GM11168 (cell line): ENCODE data around the gene CTNNBL1.
"Not testable (repeated sequence)": the region's sequence is repeated elsewhere in the genome, so short reads cannot be mapped to it uniquely, and the experiment has no call there.

Experiments
- in situ Hi-C: fragments of 300-500 bp; cut with MboI; formaldehyde crosslinking; loops from one replicate; pipeline ENCODE4 v1.12.0; 2022; ENCODE audit warnings: low sequenced_read_pairs; ENCODE audit not compliant: unreplicated experiment

The CTNNBL1 gene

DNA sequence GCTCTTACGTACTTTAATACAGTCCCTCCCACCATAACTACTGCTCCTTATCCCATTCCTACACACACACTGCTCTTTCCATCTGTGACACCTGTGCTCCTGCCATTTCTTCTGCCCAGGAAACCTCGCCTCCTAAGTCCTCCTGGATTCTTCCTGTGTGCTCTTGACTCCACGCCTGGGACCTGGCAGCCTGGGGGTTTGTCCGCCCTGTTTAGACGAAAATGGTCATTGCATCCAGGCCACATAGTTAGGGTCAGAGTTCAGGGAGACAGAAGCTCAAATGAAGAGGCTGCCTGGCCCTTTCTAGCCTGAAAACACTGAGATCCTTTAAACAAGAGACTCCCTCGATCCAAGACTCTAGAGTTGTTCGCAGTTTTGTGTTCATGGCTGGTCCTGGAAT is 17.4 kb upstream of the CTNNBL1 start:
- in situ Hi-C loops = no loop called here

DNA sequence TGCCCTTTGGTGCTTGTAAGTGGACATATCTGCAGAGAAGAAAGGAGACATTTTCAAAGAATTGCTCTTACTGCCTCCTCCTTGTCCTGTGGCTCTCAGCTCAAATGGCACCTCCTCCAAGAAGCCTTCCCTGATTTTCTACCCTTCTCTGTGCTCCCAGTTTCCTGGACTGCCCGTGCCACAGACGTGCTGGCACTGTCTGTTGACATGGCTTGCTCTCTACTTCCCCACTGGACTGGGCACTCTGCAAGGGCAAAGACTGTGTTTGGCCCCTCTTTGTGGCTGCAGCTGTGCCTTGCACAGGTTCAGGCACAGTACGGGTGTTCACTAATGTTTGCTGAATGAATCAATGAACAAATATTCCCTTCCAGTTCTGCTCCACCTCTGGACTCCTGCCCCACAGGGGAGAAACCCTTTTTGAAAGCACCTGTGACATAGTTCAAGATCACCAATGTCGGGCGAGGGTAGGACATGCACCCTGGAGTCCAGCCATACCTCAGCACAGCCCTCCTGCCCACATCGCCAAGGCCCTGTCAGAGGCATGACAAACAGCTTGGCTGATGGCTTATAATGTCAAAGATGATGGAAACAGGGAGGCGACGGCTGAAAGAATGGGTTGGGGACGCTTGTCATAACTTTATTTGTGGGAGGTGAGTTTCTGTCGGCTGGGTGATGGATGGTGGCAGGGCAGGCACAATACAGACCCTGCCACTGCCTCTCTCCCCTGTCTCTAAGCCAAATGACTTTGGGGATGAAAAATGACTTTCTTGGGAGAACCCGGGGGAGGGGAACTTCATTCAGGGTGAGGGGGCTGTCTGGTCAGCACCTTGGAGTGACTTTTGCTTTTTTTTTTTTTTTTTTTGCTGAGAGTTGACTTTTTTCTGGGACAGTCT is 15.6 kb upstream of the CTNNBL1 start:
- in situ Hi-C loops = no loop called here

- in situ Hi-C loops = not testable (repeated sequence)
Measured at GRCh38 chr20:37679751-37680150, 14.1 kb upstream of the CTNNBL1 start.

GRCh38 chr20:37680420-37680819 is 13.4 kb upstream of the CTNNBL1 start:
- in situ Hi-C loops = no loop called here

- in situ Hi-C loops = no loop called here
Measured at GRCh38 chr20:37681384-37682112, 12.3 kb upstream of the CTNNBL1 start.

- in situ Hi-C loops = not testable (repeated sequence)
Measured at GRCh38 chr20:37683146-37683545, 10.7 kb upstream of the CTNNBL1 start.

DNA sequence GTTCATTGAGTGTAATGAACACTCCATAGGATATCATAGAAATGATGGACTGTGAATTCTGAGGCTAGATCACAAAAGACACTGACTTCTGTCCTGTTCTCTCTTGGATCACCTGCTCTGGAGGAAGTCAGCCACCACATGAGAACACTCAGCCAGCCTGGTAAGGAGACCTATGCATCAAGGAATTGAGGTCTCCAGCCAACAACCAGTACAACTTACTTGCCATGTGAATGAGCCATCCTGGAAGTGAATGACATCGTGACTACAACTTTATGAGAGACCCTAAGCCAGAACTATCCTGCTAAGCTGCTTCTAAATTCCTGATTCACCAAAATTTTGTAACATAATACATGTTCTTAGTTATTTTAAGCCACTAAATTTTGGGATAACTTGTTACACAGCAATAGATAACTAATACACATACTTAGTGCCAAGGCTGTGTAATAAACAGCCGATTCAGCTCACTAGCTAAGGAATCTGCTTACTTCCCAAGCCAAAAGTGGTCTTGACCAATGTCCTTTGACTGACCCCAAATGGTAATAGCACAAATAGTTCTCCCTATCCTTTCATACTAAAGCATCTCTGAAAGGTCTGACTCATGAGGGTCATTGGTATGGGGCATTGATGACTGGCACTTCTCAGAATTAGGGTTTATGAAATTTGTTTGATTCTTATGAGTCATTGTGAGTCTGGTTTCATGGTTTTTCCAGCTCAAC is 6.9 kb upstream of the CTNNBL1 start:
- in situ Hi-C loops = no loop called here

- in situ Hi-C loops = no loop called here
Measured at GRCh38 chr20:37687478-37687805, 6.4 kb upstream of the CTNNBL1 start.

DNA sequence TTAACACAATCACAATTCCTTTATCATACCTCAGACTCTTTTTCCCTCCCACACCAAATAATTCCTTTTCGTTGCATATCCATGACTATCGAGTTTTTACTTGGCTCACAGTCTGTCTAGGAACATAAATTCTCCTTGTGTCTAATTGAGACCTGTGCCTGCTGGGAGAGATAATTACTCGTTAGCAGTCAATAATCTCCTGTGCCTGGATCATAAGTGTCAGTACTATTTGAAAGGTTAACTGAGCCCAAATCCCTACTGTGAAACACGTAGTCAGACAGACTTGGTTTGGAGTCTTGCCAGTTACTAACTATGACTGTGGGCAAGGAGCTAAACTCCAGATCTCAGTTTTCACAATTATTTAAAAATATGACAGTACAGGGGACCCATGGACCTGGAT is 5.7 kb upstream of the CTNNBL1 start:
- in situ Hi-C loops = no loop called here

DNA sequence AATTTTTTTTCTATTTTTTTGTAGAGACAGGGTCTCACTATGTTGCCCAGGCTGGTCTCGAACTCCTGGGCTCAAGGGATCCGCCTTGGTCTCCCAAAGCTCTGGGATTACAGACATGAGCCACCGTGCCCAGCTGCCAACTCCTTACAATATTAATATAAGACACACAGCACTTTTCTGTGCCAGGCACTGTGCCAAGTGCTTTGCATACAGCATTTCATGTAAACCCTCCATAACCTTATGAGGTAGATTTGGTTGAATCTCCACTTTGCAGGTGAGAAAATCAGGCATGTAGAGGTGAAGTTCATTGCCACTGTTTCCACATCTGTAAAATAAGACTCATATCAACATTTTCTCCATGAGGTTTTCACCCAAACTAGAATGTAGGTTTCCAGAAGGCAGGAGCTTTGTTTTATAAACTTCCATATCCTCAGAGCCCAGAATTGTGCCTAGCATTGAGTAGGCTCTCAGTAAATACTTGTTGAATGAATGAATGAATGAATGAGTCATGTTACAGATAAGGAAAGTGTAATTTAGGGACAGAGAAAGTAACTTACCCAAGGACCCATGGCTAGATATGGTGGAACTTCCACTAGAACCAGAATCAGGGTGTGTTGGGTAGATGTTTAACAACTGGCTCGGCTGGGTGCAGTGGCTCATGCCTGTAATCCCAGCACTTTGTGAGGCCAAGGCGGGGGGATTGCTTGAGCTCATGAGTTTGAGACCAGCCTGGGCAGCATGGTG is 3.0 kb upstream of the CTNNBL1 start:
- in situ Hi-C loops = no loop called here

DNA sequence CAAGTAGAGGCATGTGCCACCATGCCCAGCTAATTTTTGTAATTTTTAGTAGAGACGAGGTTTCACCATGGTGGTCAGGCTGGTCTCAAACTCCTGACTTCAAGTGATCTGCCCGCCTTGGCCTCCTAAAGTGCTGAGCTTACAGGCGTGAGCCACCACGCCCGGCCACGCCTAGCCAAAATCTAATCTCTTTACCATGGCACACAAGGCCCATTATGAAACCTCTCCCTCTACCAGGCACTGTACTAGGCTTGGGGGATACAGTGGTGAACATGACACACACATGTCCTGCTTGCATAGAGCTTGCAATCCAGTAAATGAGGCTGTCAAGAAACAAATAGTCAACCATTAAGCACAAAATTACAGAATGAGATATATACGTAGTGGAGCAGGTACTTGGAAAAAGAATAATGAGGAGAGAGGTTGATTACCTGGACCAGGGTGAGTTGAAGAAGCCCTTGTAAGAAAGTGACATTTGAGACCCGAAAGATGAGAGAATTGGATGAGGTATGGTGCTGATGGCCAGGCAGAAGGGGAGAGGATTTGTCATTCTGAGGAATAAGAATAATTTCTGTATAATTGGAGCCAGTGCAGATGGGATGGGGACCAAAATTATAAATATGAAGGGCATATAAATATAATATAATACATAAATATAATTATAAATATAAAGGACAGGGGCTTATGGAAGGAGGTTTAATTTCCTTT is 1.2 kb upstream of the CTNNBL1 start:
- in situ Hi-C loops = no loop called here

DNA sequence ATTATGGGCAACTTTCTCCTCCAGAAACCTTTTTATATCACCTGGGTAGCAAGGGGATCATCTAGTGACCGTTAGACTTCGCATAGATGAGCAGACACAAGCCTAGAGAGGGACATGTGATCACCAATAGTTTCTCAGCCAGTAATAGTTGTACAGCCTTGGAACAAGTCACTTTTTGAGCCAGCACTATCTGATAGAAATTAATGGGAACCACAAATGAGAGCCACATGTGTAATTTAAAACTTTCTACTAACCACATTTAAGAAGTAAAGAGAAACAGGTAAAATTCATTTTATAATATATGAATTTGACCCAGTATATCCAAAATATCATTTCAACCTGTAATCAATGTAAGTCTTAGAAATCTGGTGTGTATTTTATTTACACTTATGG is 592 bp upstream of the CTNNBL1 start:
- in situ Hi-C loops = no loop called here

GRCh38 chr20:37695684-37696342 is 2.0 kb downstream of the CTNNBL1 start:
- in situ Hi-C loops = no loop called here

DNA sequence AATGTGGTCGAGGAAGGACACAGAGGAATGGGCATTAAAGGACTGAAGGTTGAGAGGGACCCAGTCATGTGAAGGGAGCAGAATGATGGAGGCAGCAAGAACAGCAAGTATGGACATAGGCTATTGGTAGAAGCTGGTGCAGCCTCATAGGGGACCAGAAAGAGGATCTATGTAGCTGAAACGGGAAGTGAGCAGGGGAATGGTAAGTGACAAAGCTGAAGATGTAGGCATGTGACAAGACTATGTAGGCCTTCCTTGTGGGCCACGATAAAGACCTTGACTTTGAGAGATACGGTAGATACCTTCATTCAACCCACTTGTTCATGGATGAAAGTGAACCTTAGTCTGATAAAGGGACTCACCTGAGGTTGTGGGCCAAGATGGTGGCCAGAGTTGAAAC is 3.5 kb downstream of the CTNNBL1 start:
- in situ Hi-C loops = no loop called here

DNA sequence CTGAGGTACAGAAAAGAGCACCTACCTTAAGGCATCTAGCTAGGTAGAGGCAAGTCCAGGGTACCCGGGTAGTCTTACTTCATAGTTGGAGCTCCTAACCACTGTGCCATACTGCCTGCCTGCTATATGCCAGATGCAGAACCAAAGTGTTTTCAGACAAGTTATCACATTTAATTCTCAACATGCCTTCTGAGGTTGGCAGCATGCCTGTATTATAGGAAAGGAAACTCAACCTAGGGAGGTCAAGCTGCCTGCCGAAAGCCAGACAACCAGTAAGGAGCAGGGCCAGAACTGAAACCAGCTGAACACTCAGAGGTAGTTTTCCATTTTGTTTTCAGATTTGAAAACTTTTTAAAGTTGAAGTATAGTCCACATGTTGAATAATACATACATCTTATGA is 5.4 kb downstream of the CTNNBL1 start:
- in situ Hi-C loops = no loop called here

DNA sequence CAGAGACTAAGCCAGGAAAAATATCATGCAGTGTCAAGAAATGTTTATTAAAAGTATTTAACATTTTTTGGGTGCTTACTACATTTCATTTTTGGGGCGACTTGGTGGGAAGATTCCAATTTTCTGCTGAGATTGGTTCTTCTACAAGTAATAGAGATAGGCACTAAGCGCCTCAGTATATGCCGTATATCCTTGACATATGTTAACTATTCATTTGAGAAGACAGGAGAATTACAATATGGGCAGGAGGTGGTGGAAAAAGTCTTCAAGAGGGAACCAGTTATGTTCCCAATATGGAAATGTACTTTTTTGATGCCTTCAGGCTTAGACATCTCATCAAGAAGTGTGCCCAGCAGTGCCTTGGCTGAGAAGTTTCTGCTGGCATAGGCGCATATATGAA is 6.5 kb downstream of the CTNNBL1 start:
- in situ Hi-C loops = no loop called here

GRCh38 chr20:37701676-37702075 is 7.8 kb downstream of the CTNNBL1 start:
- in situ Hi-C loops = not testable (repeated sequence)

DNA sequence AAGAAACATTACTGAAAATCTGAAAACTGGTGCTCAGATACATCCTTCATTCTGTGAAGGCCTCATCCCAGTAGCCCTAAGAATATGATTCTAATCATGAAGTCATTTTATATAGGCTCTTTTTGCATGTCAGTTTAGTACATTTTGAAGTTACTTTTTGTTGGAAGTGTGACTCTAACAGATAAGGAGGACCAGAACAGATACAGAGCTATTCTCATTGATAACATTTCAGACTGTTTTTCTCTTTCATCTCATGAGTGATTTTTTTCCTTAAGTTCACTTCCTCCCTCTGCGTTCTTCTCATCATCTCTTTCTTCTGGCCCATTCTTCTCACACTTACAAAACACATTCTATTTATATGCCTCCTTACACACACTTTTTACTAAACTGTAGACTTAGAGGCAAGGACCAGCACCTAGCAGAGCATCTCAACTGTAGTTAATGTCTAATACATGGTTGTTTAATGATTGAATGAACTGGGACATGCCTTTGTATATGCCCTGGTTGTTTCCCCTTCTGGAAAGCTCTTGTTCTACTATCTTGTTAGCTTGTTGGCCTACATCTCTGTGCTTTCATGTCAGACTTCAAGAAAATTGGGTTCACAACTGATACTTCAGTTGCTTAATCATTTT is 8.7 kb downstream of the CTNNBL1 start:
- in situ Hi-C loops = no loop called here
